Gastroesophageal sphincter (tissue), 3 donors: ENCODE results near the gene ABHD12.

Experiments used
- CTCF ChIP-seq, 4 experiments: fragments of 200-600 bp in 2 of 4; fragments of 450-650 bp in 2 of 4; sonication (generic) in 1 of 4; IDR thresholded peaks; one replicate each; pipeline ENCODE4 v1.5.1; 2017 to 2019; ENCODE audit warnings: antibody characterized with exemption in 4 of 4, mild to moderate bottlenecking in 2 of 4, moderate library complexity in 2 of 4
- EP300 ChIP-seq: sonication (generic); formaldehyde crosslinking; IDR thresholded peaks from one replicate; pipeline ENCODE4 v1.6.1; 2017; ENCODE audit warnings: antibody characterized with exemption, mild to moderate bottlenecking
- POLR2A ChIP-seq, 2 donors: fragments of 450-650 bp; IDR thresholded peaks; one replicate each; pipeline ENCODE4 v1.6.1; 2017; ENCODE audit warnings: antibody characterized with exemption in 2 of 2, mild to moderate bottlenecking in 2 of 2, moderate library complexity in 1 of 2
- POLR2AphosphoS5 ChIP-seq: sonication (generic); formaldehyde crosslinking; IDR thresholded peaks from one replicate; pipeline ENCODE4 v1.6.1; 2017; ENCODE audit warnings: antibody characterized with exemption

- TF ChIP-seq CTCF (IDR thresholded peaks at IDR 0.05) (no peak), POLR2A (IDR thresholded peaks at IDR 0.05) (no peak), POLR2AphosphoS5 (no peak), EP300 (no peak)
Observed at GRCh38 chr20:25437153-25437581, 46.5 kb upstream of the ABHD12 start.
